PFSK-1 (cell line): ENCODE data around the gene RANBP3.

Experiments used
- FOXP2 ChIP-seq: optimal IDR thresholded peaks from 2 replicates; pipeline ENCODE3; 2011; ENCODE audit warnings: borderline replicate concordance, control low read depth, inconsistent platforms; ENCODE audit not compliant: insufficient read depth; ENCODE audit errors: extremely low read length, extremely low read depth
- POLR2AphosphoS5 ChIP-seq: IDR thresholded peaks from 2 replicates; pipeline ENCODE4 v1.6.1; 2012; ENCODE audit warnings: low read depth, mild to moderate bottlenecking, control low read depth, low read length, moderate library complexity
- SIN3A ChIP-seq: IDR thresholded peaks from 2 replicates; pipeline ENCODE4 v1.6.1; 2012; ENCODE audit warnings: mild to moderate bottlenecking, low read length, moderate library complexity, borderline replicate concordance; ENCODE audit not compliant: insufficient read depth
- TAF1 ChIP-seq: IDR thresholded peaks from 2 replicates; pipeline ENCODE4 v1.6.1; 2012; ENCODE audit warnings: low read length, control low read depth, borderline replicate concordance; ENCODE audit not compliant: insufficient read depth
- TF ChIP-seq, protein P1 (sequence below), 2 experiments: IDR thresholded peaks; 2 replicates each; pipeline versions ENCODE4 v1.6.1 to v1.8.0; 2011 to 2012; ENCODE audit warnings: low read depth in 2 of 2, low read length in 2 of 2, control low read depth in 1 of 2, inconsistent platforms in 1 of 2, mild to moderate bottlenecking in 1 of 2, moderate library complexity in 1 of 2; ENCODE audit not compliant: insufficient read depth in 1 of 2

RANBP3 gene

DNA sequence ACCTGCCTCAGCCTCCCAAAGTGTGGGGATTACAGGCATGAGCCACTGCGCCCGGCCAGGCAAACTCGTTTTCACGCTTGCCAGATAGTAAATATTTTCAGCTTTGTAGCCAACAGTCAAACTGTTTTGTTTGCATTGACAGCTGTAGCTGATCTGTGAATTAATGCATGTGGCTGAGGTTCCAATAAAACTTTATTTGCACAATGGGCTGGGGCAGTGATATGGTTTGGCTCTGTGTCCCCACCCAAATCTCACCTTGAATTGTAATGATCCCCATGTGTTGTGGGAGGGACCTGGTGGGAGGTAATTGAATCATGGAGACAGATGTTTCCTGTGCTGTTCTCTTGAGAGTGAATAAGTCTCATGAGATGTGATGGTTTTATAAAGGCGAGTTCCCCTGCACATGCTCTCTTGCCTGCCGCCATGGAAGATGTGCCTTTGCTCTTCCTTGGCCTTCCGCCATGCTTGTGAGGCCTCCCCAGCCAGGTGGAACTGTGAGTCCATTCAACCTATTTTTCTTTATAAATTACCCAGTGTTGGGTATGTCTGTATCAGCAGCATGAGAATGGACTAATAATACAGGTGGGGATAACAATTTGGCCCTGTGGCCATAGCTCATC is 22.4 kb upstream of the RANBP3 start:
- TF ChIP-seq, protein P1, sequence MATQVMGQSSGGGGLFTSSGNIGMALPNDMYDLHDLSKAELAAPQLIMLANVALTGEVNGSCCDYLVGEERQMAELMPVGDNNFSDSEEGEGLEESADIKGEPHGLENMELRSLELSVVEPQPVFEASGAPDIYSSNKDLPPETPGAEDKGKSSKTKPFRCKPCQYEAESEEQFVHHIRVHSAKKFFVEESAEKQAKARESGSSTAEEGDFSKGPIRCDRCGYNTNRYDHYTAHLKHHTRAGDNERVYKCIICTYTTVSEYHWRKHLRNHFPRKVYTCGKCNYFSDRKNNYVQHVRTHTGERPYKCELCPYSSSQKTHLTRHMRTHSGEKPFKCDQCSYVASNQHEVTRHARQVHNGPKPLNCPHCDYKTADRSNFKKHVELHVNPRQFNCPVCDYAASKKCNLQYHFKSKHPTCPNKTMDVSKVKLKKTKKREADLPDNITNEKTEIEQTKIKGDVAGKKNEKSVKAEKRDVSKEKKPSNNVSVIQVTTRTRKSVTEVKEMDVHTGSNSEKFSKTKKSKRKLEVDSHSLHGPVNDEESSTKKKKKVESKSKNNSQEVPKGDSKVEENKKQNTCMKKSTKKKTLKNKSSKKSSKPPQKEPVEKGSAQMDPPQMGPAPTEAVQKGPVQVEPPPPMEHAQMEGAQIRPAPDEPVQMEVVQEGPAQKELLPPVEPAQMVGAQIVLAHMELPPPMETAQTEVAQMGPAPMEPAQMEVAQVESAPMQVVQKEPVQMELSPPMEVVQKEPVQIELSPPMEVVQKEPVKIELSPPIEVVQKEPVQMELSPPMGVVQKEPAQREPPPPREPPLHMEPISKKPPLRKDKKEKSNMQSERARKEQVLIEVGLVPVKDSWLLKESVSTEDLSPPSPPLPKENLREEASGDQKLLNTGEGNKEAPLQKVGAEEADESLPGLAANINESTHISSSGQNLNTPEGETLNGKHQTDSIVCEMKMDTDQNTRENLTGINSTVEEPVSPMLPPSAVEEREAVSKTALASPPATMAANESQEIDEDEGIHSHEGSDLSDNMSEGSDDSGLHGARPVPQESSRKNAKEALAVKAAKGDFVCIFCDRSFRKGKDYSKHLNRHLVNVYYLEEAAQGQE (IDR thresholded peaks at IDR 0.05; ENCODE audit: insufficient read depth in 1 of 2, low read depth in 2 of 2, low read length in 2 of 2): no peak
- TF ChIP-seq SIN3A (no peak), FOXP2 (no peak), POLR2AphosphoS5 (no peak), TAF1 (no peak)

DNA sequence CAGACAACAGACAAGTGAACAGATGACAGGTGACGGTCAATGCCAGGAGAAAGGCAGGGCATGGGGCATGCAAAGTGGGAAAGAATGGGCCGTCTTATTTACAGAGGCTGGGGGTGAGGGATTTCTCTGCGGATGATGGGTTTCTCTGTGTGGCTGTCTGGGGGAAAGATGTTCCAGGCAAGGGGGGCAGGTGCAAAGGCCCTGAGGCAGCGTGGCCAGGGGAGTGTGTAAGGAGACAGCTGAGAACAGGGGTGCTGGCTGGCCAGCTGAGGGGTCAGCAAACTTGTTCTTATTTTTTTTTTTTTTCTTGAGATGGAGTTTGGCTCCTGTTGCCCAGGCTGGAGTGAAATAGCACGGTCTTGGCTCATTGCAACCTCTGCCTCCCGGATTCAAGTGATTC is 21.8 kb upstream of the RANBP3 start:
- no peak for TF ChIP-seq POLR2AphosphoS5
- no peak for TF ChIP-seq TAF1
- no peak for TF ChIP-seq FOXP2
- TF ChIP-seq, protein P1 (IDR thresholded peaks at IDR 0.05; ENCODE audit: insufficient read depth in 1 of 2, low read depth in 2 of 2, low read length in 2 of 2): no peak
- no peak for TF ChIP-seq SIN3A

DNA sequence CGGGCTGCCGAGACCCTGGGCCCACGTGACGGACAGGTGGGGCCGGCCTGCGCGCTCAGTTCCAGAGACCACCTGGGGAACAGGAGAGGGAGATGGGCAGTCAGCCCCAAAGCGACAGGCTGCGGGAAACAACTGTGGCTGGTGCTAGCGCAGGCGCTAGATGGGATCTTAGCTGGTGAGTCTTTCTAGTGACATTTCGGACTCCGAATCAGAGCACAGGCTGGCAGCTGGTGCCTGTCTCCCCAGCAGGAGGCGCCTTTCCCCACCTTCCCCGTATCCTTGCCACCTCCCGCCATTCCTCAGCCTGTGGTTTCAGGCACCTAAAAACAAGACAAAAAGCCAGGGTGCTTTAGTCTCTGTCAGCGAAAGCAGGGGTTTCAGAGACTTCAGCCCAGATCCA is 19.4 kb upstream of the RANBP3 start:
- TF ChIP-seq, protein P1 (IDR thresholded peaks at IDR 0.05; ENCODE audit: insufficient read depth in 1 of 2, low read depth in 2 of 2, low read length in 2 of 2): no peak
- TF ChIP-seq POLR2AphosphoS5: no peak
- no peak for TF ChIP-seq SIN3A
- no peak for TF ChIP-seq TAF1
- no peak for TF ChIP-seq FOXP2

DNA sequence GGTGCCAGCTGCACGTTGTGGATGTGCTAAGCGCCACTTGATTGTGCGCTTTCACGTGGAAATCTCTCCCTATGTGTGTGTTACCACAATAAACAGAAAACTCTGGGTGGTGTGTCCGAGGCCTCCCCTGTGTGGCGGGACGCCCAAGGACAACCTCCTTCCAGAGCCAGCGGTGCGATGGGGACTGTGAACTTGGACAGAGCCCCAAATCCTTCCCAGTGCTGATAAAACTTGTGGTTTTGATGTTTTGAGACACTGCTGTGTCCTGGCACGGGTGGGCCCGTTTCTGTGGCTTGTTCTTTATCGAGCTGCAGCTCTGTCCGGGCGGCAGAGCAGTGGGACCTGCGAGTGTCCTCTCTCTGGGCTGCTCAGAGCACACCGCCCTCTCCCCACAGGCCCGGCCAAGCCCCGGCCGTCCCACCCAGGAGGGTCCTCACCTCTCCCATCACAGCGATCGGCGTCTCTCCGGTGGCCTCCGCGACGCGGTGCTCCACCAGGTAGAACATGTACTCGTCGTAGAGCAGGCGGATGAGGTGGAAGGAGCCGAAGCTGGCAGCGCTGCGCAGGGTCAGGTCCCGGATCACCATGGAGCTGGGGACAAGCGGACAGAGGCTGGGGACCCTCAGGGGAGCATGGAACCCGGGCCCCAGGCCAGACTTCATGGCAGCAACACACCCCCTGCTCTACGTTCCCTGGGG is 18.8 kb upstream of the RANBP3 start:
- TF ChIP-seq POLR2AphosphoS5 (no peak), SIN3A (no peak), FOXP2 (no peak), TAF1 (no peak)
- TF ChIP-seq, protein P1 (IDR thresholded peaks at IDR 0.05; ENCODE audit: insufficient read depth in 1 of 2, low read depth in 2 of 2, low read length in 2 of 2): no peak
